ENCODE measurements around the gene HDAC9. TPM values are rescaled to one million over a fixed set of nuclear protein-coding genes. Genes with fewer than 3 reads are reported as not detected.

The HDAC9 gene
- total and polyA plus RNA-seq, 2 of the 13 experiments (the other 11 are each of a cell fraction or from before 2014, with no cell fraction given), result 0.05 to 0.07 TPM

DNA sequence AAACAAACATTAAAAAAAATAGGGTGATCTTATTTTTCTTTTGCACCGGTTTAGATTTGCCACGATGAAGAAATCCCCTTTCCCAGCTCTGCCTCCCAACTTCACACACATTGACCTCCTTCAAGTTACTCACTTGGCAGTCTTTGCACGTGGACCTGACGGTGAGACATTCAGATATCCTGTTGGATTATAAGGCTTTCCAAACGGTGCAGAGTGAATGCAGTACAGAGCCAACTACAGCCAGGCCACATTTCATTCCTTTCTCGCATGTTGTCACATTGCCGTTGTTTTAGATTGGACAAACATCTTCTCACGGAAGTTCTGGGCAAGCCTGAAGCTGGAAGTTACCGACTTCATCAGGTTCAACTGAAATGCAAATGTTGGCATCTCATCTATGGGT, 159.2 kb downstream of the HDAC9 start:
- intact Hi-C loops (cut with micrococcal nuclease; ENCODE audit: unreplicated experiment), result no loop called here
- CTCF ChIA-PET (ENCODE audit: low intra/inter-chr PET ratio, low total read pairs), result no interaction called here

More for the DNA sequence above, 159.2 kb downstream of the HDAC9 start:
- Histone ChIP-seq H3K9me3 (ENCODE audit: low read length) (no peaks in the 10 kb centered on the region), H3K4me2 (ENCODE audit: low read depth, low read length) (no peak overlapping the region), H3K4me1 (ENCODE audit: insufficient read depth, low read length) (no peaks in the 10 kb centered on the region), H3K79me2 (ENCODE audit: insufficient read depth, low read length) (no peaks in the 10 kb centered on the region), H2AFZ (ENCODE audit: low read length) (peak overlapping the region; percentile 50), H3K9ac (ENCODE audit: insufficient read depth, low read depth, low read length) (no peak overlapping the region), H3K36me3 (replicated peaks in 1 of 2; ENCODE audit: control insufficient read depth in 1 of 2, insufficient read depth in 2 of 2, low read length in 2 of 2) (no peaks in the 10 kb centered on the region), H4K20me1 (ENCODE audit: insufficient read depth, low read length) (no peaks in the 10 kb centered on the region), H3K4me3 (replicated peaks in 1 of 3; ENCODE audit: insufficient read depth in 1 of 3, low read depth in 2 of 3, low read length in 3 of 3) (no peak overlapping the region), H3K27me3 (ENCODE audit: control insufficient read depth in 1 of 2, insufficient read depth in 2 of 2, low read length in 2 of 2) (no peaks in the 10 kb centered on the region), H3K27ac (ENCODE audit: extremely low read length, insufficient read depth, low read length) (no peak overlapping the region)
- DNase-seq (ENCODE audit: low spot score), result no peak
- FAIRE-seq, result no peak
- POLR2A ChIA-PET, result no interaction called here
- ATAC-seq, result no peak
- in situ Hi-C loops (cut with HindIII; ENCODE audit: extremely low pct_ligation_motif_present, low pct_unique_long_range_greater_than_20kb), result no loop called here
- no TSS peak for BruUV-seq (replicated peaks)
- 39% methylated on average over 9 of the region's 9 CpGs for WGBS (ENCODE audit: low lambda C conversion rate)
- TF ChIP-seq RARG (CRISPR knock-in tag; IDR thresholded peaks at IDR 0.05; ENCODE audit: low read depth) (no peak), THRA (CRISPR knock-in tag; IDR thresholded peaks at IDR 0.05; ENCODE audit: borderline replicate concordance) (no peak), ZKSCAN8 (CRISPR knock-in tag; IDR thresholded peaks at IDR 0.05; ENCODE audit: borderline replicate concordance) (no peak), REXO4 (CRISPR knock-in tag; IDR thresholded peaks at IDR 0.05; ENCODE audit: borderline replicate concordance) (no peak), ZNF12 (CRISPR knock-in tag; IDR thresholded peaks at IDR 0.05) (no peak), ZNF589 (CRISPR knock-in tag; conservative IDR thresholded peaks at IDR 0.05) (no peak), PAX8 (CRISPR knock-in tag; IDR thresholded peaks at IDR 0.05; ENCODE audit: borderline replicate concordance) (no peak), KDM2A (CRISPR knock-in tag; IDR thresholded peaks at IDR 0.05; ENCODE audit: borderline replicate concordance, low read depth) (no peak), PHF20 (CRISPR knock-in tag; IDR thresholded peaks at IDR 0.05) (no peak), ZNF792 (CRISPR knock-in tag; IDR thresholded peaks at IDR 0.05) (no peak), ZNF281 (CRISPR knock-in tag; IDR thresholded peaks at IDR 0.05; ENCODE audit: borderline replicate concordance) (no peak)
- TF ChIP-seq, protein P1, sequence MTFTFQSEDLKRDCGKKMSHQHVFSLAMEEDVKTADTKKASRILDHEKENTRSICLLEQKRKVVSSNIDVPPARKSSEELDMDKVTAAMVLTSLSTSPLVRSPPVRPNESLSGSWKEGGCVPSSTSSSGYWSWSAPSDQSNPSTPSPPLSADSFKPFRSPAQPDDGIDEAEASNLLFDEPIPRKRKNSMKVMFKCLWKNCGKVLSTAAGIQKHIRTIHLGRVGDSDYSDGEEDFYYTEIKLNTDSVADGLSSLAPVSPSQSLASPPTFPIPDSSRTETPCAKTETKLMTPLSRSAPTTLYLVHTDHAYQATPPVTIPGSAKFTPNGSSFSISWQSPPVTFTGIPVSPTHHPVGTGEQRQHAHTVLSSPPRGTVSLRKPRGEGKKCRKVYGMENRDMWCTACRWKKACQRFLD (CRISPR knock-in tag; IDR thresholded peaks at IDR 0.05; ENCODE audit: borderline replicate concordance), result no peak
- TF ChIP-seq, protein P2, sequence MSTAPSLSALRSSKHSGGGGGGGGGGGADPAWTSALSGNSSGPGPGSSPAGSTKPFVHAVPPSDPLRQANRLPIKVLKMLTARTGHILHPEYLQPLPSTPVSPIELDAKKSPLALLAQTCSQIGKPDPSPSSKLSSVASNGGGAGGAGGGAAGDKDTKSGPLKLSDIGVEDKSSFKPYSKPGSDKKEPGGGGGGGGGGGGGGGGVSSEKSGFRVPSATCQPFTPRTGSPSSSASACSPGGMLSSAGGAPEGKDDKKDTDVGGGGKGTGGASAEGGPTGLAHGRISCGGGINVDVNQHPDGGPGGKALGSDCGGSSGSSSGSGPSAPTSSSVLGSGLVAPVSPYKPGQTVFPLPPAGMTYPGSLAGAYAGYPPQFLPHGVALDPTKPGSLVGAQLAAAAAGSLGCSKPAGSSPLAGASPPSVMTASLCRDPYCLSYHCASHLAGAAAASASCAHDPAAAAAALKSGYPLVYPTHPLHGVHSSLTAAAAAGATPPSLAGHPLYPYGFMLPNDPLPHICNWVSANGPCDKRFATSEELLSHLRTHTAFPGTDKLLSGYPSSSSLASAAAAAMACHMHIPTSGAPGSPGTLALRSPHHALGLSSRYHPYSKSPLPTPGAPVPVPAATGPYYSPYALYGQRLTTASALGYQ (CRISPR knock-in tag; IDR thresholded peaks at IDR 0.05), result no peak
- TF ChIP-seq, protein P3, sequence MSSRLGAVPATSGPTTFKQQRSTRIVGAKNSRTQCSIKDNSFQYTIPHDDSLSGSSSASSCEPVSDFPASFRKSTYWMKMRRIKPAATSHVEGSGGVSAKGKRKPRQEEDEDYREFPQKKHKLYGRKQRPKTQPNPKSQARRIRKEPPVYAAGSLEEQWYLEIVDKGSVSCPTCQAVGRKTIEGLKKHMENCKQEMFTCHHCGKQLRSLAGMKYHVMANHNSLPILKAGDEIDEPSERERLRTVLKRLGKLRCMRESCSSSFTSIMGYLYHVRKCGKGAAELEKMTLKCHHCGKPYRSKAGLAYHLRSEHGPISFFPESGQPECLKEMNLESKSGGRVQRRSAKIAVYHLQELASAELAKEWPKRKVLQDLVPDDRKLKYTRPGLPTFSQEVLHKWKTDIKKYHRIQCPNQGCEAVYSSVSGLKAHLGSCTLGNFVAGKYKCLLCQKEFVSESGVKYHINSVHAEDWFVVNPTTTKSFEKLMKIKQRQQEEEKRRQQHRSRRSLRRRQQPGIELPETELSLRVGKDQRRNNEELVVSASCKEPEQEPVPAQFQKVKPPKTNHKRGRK (CRISPR knock-in tag; IDR thresholded peaks at IDR 0.05), result no peak
